GM23338 (cell line): ENCODE measurements around the gene RMND5B. TPM values are rescaled to one million over a fixed set of nuclear protein-coding genes. Genes with fewer than 3 reads are reported as not detected.

ENCODE experiments used
- ATAC-seq: fragments of 200-7000 bp; cut with Tn5 transposase; 3 replicates; pipeline ENCODE4 v1.9.1; 2020
- DNase-seq: peaks from one replicate; pipeline ENCODE4 v3.0.0-alpha.2; 2015; ENCODE audit warnings: low spot score
- H2AFZ ChIP-seq: fragments of 200-600 bp; sonication (generic); 2 replicates; pipeline ENCODE4 v1.8.0; 2016; ENCODE audit warnings: antibody characterized with exemption, mild to moderate bottlenecking, moderate library complexity
- H3F3A ChIP-seq: fragments of 200-600 bp; sonication (generic); replicated peaks from 2 replicates; pipeline ENCODE4 v1.8.0; 2017; ENCODE audit warnings: antibody characterized with exemption, mixed run types, low read depth
- H3K27ac ChIP-seq: fragments of 200-600 bp; sonication (generic); 2 replicates; pipeline ENCODE4 v1.6.1; 2016; ENCODE audit warnings: low read depth
- H3K27me3 ChIP-seq: fragments of 200-600 bp; sonication (generic); 2 replicates; pipeline ENCODE4 v1.8.0; 2016; ENCODE audit warnings: mild to moderate bottlenecking, mixed run types, moderate library complexity; ENCODE audit not compliant: insufficient read depth
- H3K36me3 ChIP-seq: fragments of 200-600 bp; sonication (generic); 2 replicates; pipeline ENCODE4 v1.8.0; 2016; ENCODE audit warnings: mild to moderate bottlenecking; ENCODE audit not compliant: insufficient read depth
- H3K4me1 ChIP-seq: fragments of 200-600 bp; sonication (generic); 2 replicates; pipeline ENCODE4 v1.8.0; 2016; ENCODE audit warnings: mild to moderate bottlenecking, moderate library complexity; ENCODE audit not compliant: insufficient read depth
- H3K4me2 ChIP-seq: fragments of 200-600 bp; sonication (generic); 2 replicates; pipeline ENCODE4 v1.7.1; 2017; ENCODE audit warnings: mixed run types
- H3K4me3 ChIP-seq: fragments of 200-600 bp; sonication (generic); 2 replicates; pipeline ENCODE4 v1.6.1; 2016; ENCODE audit warnings: mixed run types
- H3K79me2 ChIP-seq: fragments of 200-600 bp; sonication (generic); replicated peaks from 2 replicates; pipeline ENCODE4 v1.8.0; 2017; ENCODE audit warnings: mild to moderate bottlenecking; ENCODE audit not compliant: insufficient read depth
- H3K9me2 ChIP-seq: fragments of 200-600 bp; sonication (generic); 2 replicates; pipeline ENCODE4 v1.8.0; 2017; ENCODE audit not compliant: insufficient read depth
- H4K20me1 ChIP-seq: fragments of 200-600 bp; sonication (generic); replicated peaks from 2 replicates; pipeline ENCODE4 v1.8.0; 2017; ENCODE audit warnings: mild to moderate bottlenecking; ENCODE audit not compliant: insufficient read depth
- H3K27ac Mint-ChIP-seq: 2 replicates; pipeline ENCODE4 v1.8.0; 2020; ENCODE audit warnings: inconsistent platforms, mild to moderate bottlenecking, moderate library complexity, mixed read lengths
- H3K27me3 Mint-ChIP-seq: 3 replicates; pipeline ENCODE4 v1.8.0; 2022; ENCODE audit warnings: low read depth, mild to moderate bottlenecking, moderate library complexity, mixed read lengths, inconsistent platforms; ENCODE audit not compliant: insufficient read depth, poor library complexity
- H3K36me3 Mint-ChIP-seq: 3 replicates; pipeline ENCODE4 v1.8.0; 2021; ENCODE audit warnings: low read depth, mild to moderate bottlenecking, inconsistent platforms, moderate library complexity, mixed read lengths
- H3K4me1 Mint-ChIP-seq: 3 replicates; pipeline ENCODE4 v1.8.0; 2020; ENCODE audit warnings: mild to moderate bottlenecking, inconsistent platforms, mixed read lengths
- H3K4me3 Mint-ChIP-seq: 3 replicates; pipeline ENCODE4 v1.8.0; 2021; ENCODE audit warnings: moderate library complexity, mild to moderate bottlenecking, inconsistent platforms, mixed read lengths
- H3K9me3 Mint-ChIP-seq: 3 replicates; pipeline ENCODE4 v1.8.0; 2020; ENCODE audit warnings: moderate library complexity, mild to moderate bottlenecking, inconsistent platforms, mixed read lengths
- CREB1 ChIP-seq: fragments of 250-450 bp; sonication (Bioruptor Pico); IDR thresholded peaks from 2 replicates; pipeline ENCODE4 v1.5.0; 2020; ENCODE audit warnings: low read depth, mild to moderate bottlenecking, moderate library complexity
- CTCF ChIP-seq, 2 experiments: fragments of 200-600 bp in 1 of 2; sonication (generic) in 1 of 2; conservative IDR thresholded peaks; 2 replicates each; pipeline versions ENCODE4 v1.5.1 to v1.6.1; 2016 to 2017; ENCODE audit warnings: antibody characterized with exemption in 2 of 2, low read depth in 2 of 2, mild to moderate bottlenecking in 2 of 2, moderate library complexity in 1 of 2
- EZH2 ChIP-seq: fragments of 200-600 bp; sonication (generic); IDR thresholded peaks from one replicate; pipeline ENCODE4 v1.8.0; 2017; ENCODE audit warnings: antibody characterized with exemption, mild to moderate bottlenecking, low read depth; ENCODE audit not compliant: unreplicated experiment
- EZH2phosphoT487 ChIP-seq: fragments of 200-600 bp; sonication (generic); IDR thresholded peaks from one replicate; pipeline ENCODE4 v1.8.1; 2018; ENCODE audit warnings: antibody characterized with exemption; ENCODE audit not compliant: unreplicated experiment
- JUNB ChIP-seq: IDR thresholded peaks from one replicate; pipeline ENCODE4 v1.6.1; 2016; ENCODE audit warnings: antibody characterized with exemption; ENCODE audit not compliant: unreplicated experiment
- NANOG ChIP-seq: IDR thresholded peaks from 2 replicates; pipeline ENCODE4 v1.6.1; 2016; ENCODE audit warnings: antibody characterized with exemption, borderline replicate concordance
- POLR2AphosphoS5 ChIP-seq: IDR thresholded peaks from 2 replicates; pipeline ENCODE4 v1.6.1; 2016; ENCODE audit warnings: antibody characterized with exemption, low read depth
- ZNF114 ChIP-seq: fragments of 250-450 bp; sonication (Bioruptor Pico); IDR thresholded peaks from 2 replicates; pipeline ENCODE4 v1.5.0; 2020; ENCODE audit warnings: mild to moderate bottlenecking, moderate library complexity
- ZNF331 ChIP-seq: fragments of 250-450 bp; sonication (Bioruptor Pico); IDR thresholded peaks from 2 replicates; pipeline ENCODE4 v1.5.0; 2020; ENCODE audit warnings: low read depth, mild to moderate bottlenecking, moderate library complexity
- polyA plus RNA-seq: library from polyadenylated mRNA; unstranded; fragments of >200 nt; fragmentation: Nextera tagmentation; extraction: Ambion mirVana; gene quantifications from 2 replicates; pipeline ENCODE4 v1.2.1, GENCODE V29; 2016
- total RNA-seq: library from RNA; depleted of rRNA; stranded (reverse); fragments of >200 nt; shearing (Covaris generic); gene quantifications from 2 replicates; pipeline ENCODE4 v1.2.3, GENCODE V29; 2014
- TF ChIP-seq, protein P1 (sequence below): fragments of 250-450 bp; sonication (Bioruptor Pico); IDR thresholded peaks from 2 replicates; pipeline ENCODE4 v1.5.0; 2020; ENCODE audit warnings: mild to moderate bottlenecking, moderate library complexity
- TF ChIP-seq, protein P2 (sequence below): IDR thresholded peaks from 2 replicates; pipeline ENCODE4 v1.6.1; 2016; ENCODE audit warnings: antibody characterized with exemption

The RMND5B gene
- total and polyA plus RNA-seq, 2 experiments from 2014 or later: 47.5 to 101 TPM

DNA sequence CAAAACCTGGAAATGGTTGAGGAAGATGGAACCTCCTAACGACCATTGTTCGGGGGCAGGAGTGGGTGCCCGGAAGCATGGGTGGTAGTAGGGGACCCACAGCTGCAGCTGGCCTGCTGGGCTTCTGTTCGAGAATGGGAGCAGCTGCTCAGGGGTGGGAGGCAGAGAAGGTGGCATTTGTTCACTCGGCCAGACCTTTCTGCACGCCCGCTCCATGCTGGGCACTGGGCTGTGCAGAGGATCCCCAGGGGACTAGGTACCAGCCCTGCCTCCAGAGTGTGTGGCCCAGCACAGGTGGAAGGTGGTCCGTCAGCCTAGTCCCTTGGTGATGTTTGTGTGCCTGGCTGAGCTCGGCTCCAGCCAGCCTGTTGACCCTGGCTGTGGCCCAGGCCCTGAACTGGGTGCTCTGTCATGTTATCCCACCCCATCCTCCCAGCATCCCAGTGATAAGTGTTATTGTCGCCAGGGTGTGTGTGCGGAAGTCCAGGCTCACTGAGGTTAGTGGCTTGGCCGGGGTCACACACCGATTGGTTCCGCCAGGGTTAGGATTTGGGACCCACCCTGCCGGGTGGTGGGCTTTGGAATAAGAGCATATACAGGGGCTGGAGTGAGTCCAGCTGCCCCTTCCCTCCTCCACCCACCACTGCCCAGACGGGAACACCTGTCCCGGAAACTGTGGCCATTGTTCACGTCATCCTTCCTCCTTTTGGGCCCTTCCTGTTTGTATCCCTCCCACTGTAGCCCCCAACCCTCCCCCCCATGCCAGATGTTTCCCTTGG, 12.7 kb upstream of the RMND5B start:
- no peak overlapping the region for H3K4me3 ChIP-seq
- peaks cover 8% of the 10 kb centered on the region for H3K36me3 ChIP-seq
- DNase-seq: no peak
- no peak overlapping the region for H3K27ac Mint-ChIP-seq
- H3K4me3 Mint-ChIP-seq: no peak overlapping the region
- TF ChIP-seq, protein P1, sequence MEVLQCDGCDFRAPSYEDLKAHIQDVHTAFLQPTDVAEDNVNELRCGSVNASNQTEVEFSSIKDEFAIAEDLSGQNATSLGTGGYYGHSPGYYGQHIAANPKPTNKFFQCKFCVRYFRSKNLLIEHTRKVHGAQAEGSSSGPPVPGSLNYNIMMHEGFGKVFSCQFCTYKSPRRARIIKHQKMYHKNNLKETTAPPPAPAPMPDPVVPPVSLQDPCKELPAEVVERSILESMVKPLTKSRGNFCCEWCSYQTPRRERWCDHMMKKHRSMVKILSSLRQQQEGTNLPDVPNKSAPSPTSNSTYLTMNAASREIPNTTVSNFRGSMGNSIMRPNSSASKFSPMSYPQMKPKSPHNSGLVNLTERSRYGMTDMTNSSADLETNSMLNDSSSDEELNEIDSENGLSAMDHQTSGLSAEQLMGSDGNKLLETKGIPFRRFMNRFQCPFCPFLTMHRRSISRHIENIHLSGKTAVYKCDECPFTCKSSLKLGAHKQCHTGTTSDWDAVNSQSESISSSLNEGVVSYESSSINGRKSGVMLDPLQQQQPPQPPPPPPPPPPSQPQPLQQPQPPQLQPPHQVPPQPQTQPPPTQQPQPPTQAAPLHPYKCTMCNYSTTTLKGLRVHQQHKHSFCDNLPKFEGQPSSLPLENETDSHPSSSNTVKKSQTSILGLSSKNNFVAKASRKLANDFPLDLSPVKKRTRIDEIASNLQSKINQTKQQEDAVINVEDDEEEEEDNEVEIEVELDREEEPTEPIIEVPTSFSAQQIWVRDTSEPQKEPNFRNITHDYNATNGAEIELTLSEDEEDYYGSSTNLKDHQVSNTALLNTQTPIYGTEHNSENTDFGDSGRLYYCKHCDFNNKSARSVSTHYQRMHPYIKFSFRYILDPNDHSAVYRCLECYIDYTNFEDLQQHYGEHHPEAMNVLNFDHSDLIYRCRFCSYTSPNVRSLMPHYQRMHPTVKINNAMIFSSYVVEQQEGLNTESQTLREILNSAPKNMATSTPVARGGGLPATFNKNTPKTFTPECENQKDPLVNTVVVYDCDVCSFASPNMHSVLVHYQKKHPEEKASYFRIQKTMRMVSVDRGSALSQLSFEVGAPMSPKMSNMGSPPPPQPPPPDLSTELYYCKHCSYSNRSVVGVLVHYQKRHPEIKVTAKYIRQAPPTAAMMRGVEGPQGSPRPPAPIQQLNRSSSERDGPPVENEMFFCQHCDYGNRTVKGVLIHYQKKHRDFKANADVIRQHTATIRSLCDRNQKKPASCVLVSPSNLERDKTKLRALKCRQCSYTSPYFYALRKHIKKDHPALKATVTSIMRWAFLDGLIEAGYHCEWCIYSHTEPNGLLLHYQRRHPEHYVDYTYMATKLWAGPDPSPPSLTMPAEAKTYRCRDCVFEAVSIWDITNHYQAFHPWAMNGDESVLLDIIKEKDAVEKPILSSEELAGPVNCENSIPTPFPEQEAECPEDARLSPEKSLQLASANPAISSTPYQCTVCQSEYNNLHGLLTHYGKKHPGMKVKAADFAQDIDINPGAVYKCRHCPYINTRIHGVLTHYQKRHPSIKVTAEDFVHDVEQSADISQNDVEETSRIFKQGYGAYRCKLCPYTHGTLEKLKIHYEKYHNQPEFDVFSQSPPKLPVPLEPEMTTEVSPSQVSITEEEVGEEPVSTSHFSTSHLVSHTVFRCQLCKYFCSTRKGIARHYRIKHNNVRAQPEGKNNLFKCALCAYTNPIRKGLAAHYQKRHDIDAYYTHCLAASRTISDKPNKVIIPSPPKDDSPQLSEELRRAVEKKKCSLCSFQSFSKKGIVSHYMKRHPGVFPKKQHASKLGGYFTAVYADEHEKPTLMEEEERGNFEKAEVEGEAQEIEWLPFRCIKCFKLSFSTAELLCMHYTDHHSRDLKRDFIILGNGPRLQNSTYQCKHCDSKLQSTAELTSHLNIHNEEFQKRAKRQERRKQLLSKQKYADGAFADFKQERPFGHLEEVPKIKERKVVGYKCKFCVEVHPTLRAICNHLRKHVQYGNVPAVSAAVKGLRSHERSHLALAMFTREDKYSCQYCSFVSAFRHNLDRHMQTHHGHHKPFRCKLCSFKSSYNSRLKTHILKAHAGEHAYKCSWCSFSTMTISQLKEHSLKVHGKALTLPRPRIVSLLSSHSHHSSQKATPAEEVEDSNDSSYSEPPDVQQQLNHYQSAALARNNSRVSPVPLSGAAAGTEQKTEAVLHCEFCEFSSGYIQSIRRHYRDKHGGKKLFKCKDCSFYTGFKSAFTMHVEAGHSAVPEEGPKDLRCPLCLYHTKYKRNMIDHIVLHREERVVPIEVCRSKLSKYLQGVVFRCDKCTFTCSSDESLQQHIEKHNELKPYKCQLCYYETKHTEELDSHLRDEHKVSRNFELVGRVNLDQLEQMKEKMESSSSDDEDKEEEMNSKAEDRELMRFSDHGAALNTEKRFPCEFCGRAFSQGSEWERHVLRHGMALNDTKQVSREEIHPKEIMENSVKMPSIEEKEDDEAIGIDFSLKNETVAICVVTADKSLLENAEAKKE (CRISPR knock-in tag): no peak
- TF ChIP-seq CTCF (conservative IDR thresholded peaks at IDR 0.05; ENCODE audit: low read depth in 2 of 2) (no peak), JUNB (no peak), ZNF331 (CRISPR knock-in tag) (no peak), EZH2 (no peak), ZNF114 (CRISPR knock-in tag) (no peak), NANOG (no peak), CREB1 (CRISPR knock-in tag) (no peak), POLR2AphosphoS5 (no peak; the same call in 1 of the 2 replicates), EZH2phosphoT487 (no peak)
- TF ChIP-seq, protein P2, sequence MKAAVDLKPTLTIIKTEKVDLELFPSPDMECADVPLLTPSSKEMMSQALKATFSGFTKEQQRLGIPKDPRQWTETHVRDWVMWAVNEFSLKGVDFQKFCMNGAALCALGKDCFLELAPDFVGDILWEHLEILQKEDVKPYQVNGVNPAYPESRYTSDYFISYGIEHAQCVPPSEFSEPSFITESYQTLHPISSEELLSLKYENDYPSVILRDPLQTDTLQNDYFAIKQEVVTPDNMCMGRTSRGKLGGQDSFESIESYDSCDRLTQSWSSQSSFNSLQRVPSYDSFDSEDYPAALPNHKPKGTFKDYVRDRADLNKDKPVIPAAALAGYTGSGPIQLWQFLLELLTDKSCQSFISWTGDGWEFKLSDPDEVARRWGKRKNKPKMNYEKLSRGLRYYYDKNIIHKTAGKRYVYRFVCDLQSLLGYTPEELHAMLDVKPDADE: no peak
- peaks cover 69% of the 10 kb centered on the region for H3K79me2 ChIP-seq
- peak overlapping the region; percentile 32; the same call in 1 of the 2 replicates for H3K4me2 ChIP-seq
- H3K9me3 Mint-ChIP-seq: no peaks in the 10 kb centered on the region; the same call in 2 of the 3 replicates
- H3K4me1 ChIP-seq: peaks cover 43% of the 10 kb centered on the region
- H3F3A ChIP-seq: peaks cover 21% of the 10 kb centered on the region
- no peak for ATAC-seq
- H3K27me3 ChIP-seq: no peaks in the 10 kb centered on the region
- H4K20me1 ChIP-seq: no peaks in the 10 kb centered on the region; the same call in 1 of the 2 replicates
- H3K27me3 Mint-ChIP-seq: peaks cover 22% of the 10 kb centered on the region
- H3K27ac ChIP-seq: peak overlapping the region; percentile 76; the same call in 1 of the 2 replicates
- no peaks in the 10 kb centered on the region for H3K9me2 ChIP-seq
- H3K4me1 Mint-ChIP-seq: peaks cover 51% of the 10 kb centered on the region
- H3K36me3 Mint-ChIP-seq: peaks cover 35% of the 10 kb centered on the region
- H2AFZ ChIP-seq: no peak overlapping the region
